Anterior cingulate cortex (tissue), 58 donors: Measurements from ENCODE around the gene DAP.

Source experiments
- DNase-seq, 58 donors: peaks; one replicate each; lab custom pipeline; 2025; lab: John Stamatoyannopoulos, UW

Gene DAP

DNA sequence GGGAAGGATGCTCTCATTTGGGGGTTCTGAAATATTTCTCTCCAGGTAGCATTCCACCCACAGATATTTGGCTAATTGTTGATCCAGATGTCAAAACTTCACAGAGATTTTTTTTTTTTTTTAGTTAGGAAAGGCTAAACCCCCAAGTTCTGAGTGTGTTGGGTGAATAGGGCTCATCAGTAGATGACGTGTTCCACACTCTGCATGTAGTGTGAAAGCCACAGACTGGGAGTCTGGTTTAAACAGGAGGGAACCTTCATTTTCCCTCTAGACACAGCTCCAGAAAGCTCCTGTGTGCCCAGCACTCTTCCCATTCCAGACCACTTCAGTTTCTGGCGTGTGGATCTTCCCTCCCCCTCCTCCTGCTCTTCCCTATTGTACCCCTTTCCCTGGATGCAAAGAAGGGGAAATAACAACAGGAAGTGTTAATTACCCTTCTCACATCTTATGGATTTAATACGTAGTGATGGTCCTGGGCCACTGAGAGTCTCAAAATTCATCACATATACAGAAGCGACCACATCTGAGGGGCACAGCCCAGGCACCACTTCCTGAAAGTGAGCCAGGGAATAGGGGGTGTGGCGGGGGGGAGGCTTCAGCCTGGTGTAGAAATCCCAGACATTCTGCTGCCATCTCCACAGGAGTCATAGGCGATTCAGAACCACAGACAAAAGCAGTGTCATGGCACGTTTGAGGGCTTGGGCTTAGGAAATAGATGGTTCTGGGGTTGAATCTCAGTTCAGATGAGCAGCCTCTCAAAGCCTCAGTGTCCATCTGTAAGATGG is 65.1 kb downstream of the DAP start:
- no peak for DNase-seq

- DNase-seq = peak in 56 of 58 donors; percentile 20 to 79 (median 53)
Observed at GRCh38 chr5:10695055-10695649, 65.9 kb downstream of the DAP start.

DNA sequence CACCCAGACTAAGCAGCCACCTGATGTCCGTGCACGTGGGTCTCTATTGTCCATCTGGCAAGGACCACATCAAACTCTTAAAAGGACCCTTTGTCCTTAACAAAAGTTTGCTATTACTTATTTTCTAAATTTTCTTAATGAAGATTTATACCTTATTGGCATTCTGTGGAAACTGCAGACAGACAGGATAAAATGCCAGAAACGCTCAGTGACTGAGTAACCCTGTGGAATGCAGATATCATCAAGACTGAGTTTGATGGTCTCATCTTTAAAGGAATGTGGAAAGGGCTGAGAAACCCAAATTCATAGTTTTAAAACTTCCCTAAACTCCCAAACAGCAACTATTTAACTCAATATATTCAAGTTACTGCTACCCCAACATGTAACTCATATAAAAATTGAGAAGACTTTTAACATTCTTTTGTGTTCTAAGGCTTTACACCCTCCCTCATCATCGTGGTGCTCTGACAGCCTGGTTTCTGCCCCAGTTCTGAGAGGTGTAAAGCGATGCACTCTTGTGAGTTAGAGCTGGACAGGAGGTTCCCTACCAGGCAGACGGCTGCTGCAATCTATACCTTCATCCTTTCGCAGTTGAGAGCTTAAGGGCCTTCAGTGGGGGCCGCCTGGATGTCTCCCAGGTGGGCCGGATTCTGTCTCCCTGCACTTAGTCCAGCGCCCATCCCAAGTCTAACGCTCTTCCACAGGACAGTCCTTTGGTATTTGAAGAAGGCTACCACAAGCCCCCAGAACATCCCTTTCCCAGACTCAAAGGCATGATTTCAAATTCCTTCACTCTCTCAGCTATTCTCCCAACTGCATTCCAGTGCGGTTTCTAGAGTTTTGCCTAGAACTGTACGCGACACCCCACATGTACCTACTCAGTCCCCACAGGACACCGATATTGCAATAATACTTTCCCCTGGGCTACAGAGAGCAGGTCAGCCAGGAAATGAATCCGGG is 68.9 kb downstream of the DAP start:
- DNase-seq = no peak

- no peak for DNase-seq
Observed at GRCh38 chr5:10690460-10691440, 70.3 kb downstream of the DAP start.

DNA sequence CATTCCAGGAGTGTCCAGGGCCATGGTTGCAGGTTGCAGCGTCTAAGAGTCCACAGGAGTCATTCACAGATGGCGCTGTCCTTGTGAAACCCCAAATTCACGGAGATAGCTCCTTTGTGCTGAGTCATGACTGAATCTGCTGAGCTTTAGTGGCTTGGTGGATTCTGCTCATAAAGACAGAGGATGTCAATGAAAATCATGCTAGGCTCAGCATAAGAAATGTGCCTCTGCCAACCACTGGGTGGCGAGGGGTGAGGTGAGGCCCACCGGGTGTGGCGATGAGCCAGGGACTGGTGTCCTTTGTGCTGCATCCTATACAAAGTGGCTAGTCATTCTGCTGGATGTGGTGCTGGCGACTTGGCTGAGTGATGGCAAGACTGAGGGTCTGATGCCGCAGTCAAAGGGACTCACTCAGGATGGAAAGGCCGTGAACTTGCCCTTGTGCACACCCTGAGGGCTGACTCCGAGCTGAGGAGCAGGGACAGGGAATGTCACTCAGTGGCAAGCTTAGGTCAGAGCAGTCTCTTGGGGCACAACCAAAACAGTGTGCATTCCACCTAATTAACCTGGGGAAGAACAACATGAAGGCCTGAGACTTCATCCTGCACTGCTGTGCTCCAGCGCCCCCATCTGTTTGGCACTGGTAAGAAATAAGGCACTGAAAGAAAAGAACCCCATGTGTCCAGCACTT is 71.5 kb downstream of the DAP start:
- DNase-seq = peak in 2 of 58 donors; percentile 11

DNA sequence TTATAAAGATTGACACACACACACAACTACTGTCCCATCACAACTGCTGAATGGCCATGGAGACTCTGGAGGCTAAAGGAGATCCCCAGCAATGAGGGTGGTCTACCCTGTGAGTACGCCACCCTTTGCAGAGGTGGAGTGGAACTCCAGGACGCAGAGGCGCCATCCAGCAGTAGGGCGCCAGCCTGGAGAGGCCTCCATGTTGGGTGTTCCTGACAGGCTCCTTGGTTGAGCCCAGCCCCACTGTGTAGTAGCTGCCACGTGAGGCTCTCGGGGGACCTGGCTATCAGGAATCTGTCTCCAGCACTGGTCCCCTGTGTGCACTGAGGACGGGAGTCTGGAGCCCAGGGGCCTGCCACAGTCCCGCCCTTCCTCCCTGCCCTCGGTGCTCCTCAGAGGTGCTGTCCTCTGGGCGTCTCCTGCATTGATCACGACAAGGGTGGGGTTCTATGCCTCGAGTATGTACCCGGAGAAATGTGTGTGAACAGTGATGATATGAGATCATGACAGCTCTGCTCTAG is 72.3 kb downstream of the DAP start:
- no peak for DNase-seq

- no peak for DNase-seq
Observed at GRCh38 chr5:10686890-10687289, 74.1 kb downstream of the DAP start.

DNA sequence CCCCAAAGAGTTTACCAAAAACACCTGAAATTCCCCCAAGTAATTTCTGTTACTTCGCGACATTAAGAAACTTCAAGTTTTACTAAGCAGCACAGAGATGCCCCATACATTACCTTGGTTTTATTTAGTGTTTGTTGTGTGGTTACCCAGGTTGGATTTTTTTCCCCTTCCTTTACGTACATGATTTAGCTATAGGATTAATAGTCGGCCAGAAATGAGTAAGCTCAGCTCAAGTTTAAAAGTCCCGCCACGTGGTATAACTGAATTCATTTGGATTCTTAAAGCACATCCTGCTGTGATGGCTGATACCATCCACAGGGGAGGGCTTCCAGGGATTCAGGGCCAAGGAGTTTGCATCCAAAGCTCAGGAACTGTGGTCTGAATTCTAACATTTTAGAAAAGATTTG is 75.9 kb downstream of the DAP start:
- DNase-seq = no peak

- DNase-seq = no peak
Observed at GRCh38 chr5:10684303-10685086, 76.5 kb downstream of the DAP start.

- no peak for DNase-seq
Observed at GRCh38 chr5:10682801-10683525, 78.1 kb downstream of the DAP start.

- DNase-seq = no peak
Observed at GRCh38 chr5:10681731-10682679, 79.0 kb downstream of the DAP start.

GRCh38 chr5:10680876-10681481 is 80.1 kb downstream of the DAP start:
- DNase-seq = no peak

- DNase-seq = no peak
Observed at GRCh38 chr5:10679336-10679988, 81.6 kb downstream of the DAP start.

DNA sequence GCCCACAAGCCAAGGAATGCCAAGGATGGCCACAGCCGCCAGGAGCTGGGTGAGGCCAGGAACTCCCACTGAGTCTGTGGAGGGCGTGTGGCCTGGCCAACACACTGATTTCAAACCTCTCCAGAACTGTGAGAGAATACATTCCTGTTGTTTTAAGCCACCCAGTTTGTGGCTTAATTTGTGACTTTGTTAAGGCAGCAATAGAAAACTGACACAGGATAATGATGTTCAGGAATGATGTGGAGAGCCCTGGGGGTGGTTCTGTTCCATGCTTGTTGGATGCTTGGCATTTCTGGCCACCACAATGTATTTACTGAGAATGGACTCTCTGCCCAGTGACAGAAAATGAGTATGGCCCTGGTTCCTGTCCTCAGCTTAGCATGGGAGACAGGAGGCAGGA is 82.8 kb downstream of the DAP start:
- no peak for DNase-seq

DNA sequence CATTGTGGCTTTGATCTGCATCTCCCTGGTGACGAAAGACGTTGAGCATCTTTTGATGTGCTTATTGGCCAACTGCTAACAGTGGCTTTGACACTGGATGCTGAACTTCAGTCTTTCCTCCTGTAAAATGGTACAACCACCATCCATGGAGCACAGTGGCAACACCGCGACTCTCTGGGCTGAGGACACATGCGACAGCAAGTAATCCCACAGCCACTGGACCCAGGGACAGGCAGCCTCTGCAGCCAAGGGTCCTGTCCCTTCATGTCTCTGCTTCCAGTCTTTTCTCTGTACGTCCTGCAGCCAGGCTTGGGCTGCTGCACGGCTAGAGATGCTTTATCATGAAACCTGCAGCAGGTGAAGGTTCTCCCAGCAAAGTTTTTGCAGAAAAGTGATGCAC is 83.5 kb downstream of the DAP start:
- no peak for DNase-seq
